ENCODE measurements around the gene SORCS2. TPM values are rescaled to one million over a fixed set of nuclear protein-coding genes. Genes with fewer than 3 reads are reported as not detected.

SORCS2 gene
- total RNA-seq, 1 experiment from 2014 or later, result 4.1 TPM

DNA sequence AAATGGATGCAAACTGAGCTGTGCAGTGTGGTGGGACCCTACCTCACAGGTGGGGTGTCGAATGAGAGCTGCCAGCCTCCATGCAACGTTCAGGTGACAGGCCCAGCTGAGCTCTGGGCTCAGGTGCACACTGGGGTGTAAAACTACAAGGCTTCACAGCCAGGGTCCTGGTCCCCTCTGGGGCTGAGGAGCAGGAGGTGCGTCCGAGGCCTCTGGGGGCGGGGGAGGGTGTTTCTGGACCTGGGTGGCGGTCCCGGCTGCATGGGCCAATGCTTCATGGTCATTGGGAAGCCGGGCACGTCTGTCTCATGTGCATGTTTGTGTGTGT, 26.5 kb upstream of the SORCS2 start:
- no peaks in the 10 kb centered on the region for H3F3A ChIP-seq (ENCODE audit: low read length, unreplicated experiment)
- H3K4me1 ChIP-seq (ENCODE audit: insufficient read depth, low read length), result no peaks in the 10 kb centered on the region
- intact Hi-C loops (cut with micrococcal nuclease), result no loop called here
- H4K20me1 ChIP-seq (ENCODE audit: low read length), result no peaks in the 10 kb centered on the region
- TF ChIP-seq, protein P1, sequence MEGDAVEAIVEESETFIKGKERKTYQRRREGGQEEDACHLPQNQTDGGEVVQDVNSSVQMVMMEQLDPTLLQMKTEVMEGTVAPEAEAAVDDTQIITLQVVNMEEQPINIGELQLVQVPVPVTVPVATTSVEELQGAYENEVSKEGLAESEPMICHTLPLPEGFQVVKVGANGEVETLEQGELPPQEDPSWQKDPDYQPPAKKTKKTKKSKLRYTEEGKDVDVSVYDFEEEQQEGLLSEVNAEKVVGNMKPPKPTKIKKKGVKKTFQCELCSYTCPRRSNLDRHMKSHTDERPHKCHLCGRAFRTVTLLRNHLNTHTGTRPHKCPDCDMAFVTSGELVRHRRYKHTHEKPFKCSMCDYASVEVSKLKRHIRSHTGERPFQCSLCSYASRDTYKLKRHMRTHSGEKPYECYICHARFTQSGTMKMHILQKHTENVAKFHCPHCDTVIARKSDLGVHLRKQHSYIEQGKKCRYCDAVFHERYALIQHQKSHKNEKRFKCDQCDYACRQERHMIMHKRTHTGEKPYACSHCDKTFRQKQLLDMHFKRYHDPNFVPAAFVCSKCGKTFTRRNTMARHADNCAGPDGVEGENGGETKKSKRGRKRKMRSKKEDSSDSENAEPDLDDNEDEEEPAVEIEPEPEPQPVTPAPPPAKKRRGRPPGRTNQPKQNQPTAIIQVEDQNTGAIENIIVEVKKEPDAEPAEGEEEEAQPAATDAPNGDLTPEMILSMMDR (conservative IDR thresholded peaks at IDR 0.05; ENCODE audit: low read depth, low read length), result no peak
- TF ChIP-seq EZH2 (IDR thresholded peaks at IDR 0.05; ENCODE audit: low read length, unreplicated experiment), result no peak
- no peak for TF ChIP-seq EZH2phosphoT487 (IDR thresholded peaks at IDR 0.05; ENCODE audit: borderline replicate concordance, low read length)
- ChIA-PET CTCF (no interaction called here), POLR2A (ENCODE audit: unreplicated experiment) (no interaction called here)
- no peaks in the 10 kb centered on the region for H3K9me3 ChIP-seq (ENCODE audit: low read length)
- H3K36me3 ChIP-seq (ENCODE audit: low read depth, low read length), result no peaks in the 10 kb centered on the region
- no peaks in the 10 kb centered on the region for H3K79me2 ChIP-seq (ENCODE audit: low read length)
- H3K9me2 ChIP-seq (replicated peaks; ENCODE audit: low read length), result no peaks in the 10 kb centered on the region
- ATAC-seq (no peak), DNase-seq (no peak)
- no peak overlapping the region for H3K4me3 ChIP-seq (ENCODE audit: low read length)
- no peak overlapping the region for H2AFZ ChIP-seq (ENCODE audit: low read length)
- no peaks in the 10 kb centered on the region for H3K27me3 ChIP-seq (ENCODE audit: low read length)
- H3K27ac ChIP-seq (ENCODE audit: low read length), result no peak overlapping the region
- H3K4me2 ChIP-seq (ENCODE audit: low read length), result no peak overlapping the region
- H3K9ac ChIP-seq (ENCODE audit: low read length), result no peak overlapping the region
- BruUV-seq (replicated peaks), result no TSS peak

DNA sequence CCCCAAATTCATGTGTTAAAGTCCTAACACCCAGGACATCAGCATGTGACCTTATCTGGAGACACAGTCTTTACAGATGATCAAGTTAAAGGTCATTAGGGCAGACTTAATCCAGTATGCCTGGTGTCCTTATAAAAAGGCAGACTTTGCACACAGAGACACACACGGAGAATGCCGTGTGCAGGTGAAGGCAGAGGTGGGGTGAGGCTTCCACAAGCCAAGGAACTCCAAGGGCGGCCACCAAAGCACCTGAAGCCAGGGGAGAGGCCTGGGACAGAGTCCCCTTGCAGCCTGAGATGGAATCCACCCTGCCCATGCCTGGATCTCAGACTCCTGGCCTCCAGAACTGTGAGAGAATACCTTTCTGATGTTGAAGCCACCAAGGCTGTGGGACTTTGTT, 26.1 kb upstream of the SORCS2 start:
- no peak overlapping the region for H3K9ac ChIP-seq (ENCODE audit: low read length)
- ChIA-PET POLR2A (ENCODE audit: unreplicated experiment) (no interaction called here), CTCF (no interaction called here)
- DNase-seq (no peak), ATAC-seq (no peak)
- no peaks in the 10 kb centered on the region for H4K20me1 ChIP-seq (ENCODE audit: low read length)
- no TSS peak for BruUV-seq (replicated peaks)
- intact Hi-C loops (cut with micrococcal nuclease), result no loop called here
- no peaks in the 10 kb centered on the region for H3K27me3 ChIP-seq (ENCODE audit: low read length)
- H3K36me3 ChIP-seq (ENCODE audit: low read depth, low read length), result no peaks in the 10 kb centered on the region
- TF ChIP-seq EZH2phosphoT487 (IDR thresholded peaks at IDR 0.05; ENCODE audit: borderline replicate concordance, low read length) (no peak), EZH2 (IDR thresholded peaks at IDR 0.05; ENCODE audit: low read length, unreplicated experiment) (no peak)
- TF ChIP-seq, protein P1 (conservative IDR thresholded peaks at IDR 0.05; ENCODE audit: low read depth, low read length), result no peak
- no peak overlapping the region for H3K27ac ChIP-seq (ENCODE audit: low read length)
- no peak overlapping the region for H2AFZ ChIP-seq (ENCODE audit: low read length)
- H3K4me1 ChIP-seq (ENCODE audit: insufficient read depth, low read length), result no peaks in the 10 kb centered on the region
- H3K9me3 ChIP-seq (ENCODE audit: low read length), result no peaks in the 10 kb centered on the region
- no peak overlapping the region for H3K4me3 ChIP-seq (ENCODE audit: low read length)
- H3F3A ChIP-seq (ENCODE audit: low read length, unreplicated experiment), result no peaks in the 10 kb centered on the region
- H3K79me2 ChIP-seq (ENCODE audit: low read length), result no peaks in the 10 kb centered on the region
- H3K9me2 ChIP-seq (replicated peaks; ENCODE audit: low read length), result no peaks in the 10 kb centered on the region
- H3K4me2 ChIP-seq (ENCODE audit: low read length), result no peak overlapping the region

DNA sequence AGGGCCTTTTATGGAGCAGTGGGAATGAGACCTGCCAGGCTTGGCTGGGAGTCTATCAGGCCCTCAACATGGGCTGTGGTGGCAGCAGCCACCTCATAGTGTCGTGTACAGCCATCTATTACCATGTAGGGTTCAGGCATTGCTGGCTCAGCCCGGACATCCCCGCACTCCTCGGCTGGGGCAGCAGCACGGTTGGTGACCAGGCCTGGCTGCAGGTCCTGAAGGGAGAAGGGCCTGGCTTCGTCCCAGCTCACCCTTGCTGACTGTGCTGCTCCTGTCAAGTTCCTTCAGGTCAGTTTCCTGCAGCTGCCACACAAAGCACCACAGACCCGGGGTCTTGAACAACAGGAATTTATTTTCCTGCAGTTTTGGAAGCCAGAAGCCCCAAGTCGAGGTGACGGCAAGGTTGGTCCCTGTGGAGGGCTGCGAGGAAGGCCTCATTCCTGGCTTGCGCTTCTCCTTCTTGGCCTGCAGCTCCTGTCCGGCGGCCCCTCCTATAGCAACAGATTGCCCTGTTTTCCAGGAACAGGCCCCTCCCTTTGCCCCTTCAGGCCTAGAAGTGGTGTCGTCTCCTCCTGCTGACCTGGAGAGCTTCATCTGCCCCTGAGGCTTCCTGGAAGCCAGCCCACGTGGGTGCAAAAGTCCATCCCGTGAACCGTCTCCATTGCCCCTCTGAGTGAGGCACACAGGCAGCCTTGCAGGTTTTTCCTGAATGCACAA, 25.2 kb upstream of the SORCS2 start:
- H3K4me3 ChIP-seq (ENCODE audit: low read length), result no peak overlapping the region
- ATAC-seq, result no peak
- H3K4me2 ChIP-seq (ENCODE audit: low read length), result no peak overlapping the region
- H3F3A ChIP-seq (ENCODE audit: low read length, unreplicated experiment), result no peaks in the 10 kb centered on the region
- ChIA-PET CTCF (interaction anchor here (0.7 to 1.2 kb wide), 2 partner anchors 10 to 24 kb away, joined by 3 to 5 read pairs; no protein-coding TSS in a partner anchor), POLR2A (ENCODE audit: unreplicated experiment) (no interaction called here)
- TF ChIP-seq, protein P1 (conservative IDR thresholded peaks at IDR 0.05; ENCODE audit: low read depth, low read length), result no peak
- TF ChIP-seq EZH2phosphoT487 (IDR thresholded peaks at IDR 0.05; ENCODE audit: borderline replicate concordance, low read length), result no peak
- TF ChIP-seq EZH2 (IDR thresholded peaks at IDR 0.05; ENCODE audit: low read length, unreplicated experiment), result no peak
- no peaks in the 10 kb centered on the region for H3K36me3 ChIP-seq (ENCODE audit: low read depth, low read length)
- H3K9me3 ChIP-seq (ENCODE audit: low read length), result no peaks in the 10 kb centered on the region
- H3K27ac ChIP-seq (ENCODE audit: low read length), result no peak overlapping the region
- intact Hi-C loops (cut with micrococcal nuclease), result no loop called here
- no peaks in the 10 kb centered on the region for H3K9me2 ChIP-seq (replicated peaks; ENCODE audit: low read length)
- no peaks in the 10 kb centered on the region for H4K20me1 ChIP-seq (ENCODE audit: low read length)
- no peaks in the 10 kb centered on the region for H3K27me3 ChIP-seq (ENCODE audit: low read length)
- H3K79me2 ChIP-seq (ENCODE audit: low read length), result no peaks in the 10 kb centered on the region
- no peak for DNase-seq
- no TSS peak for BruUV-seq (replicated peaks)
- H2AFZ ChIP-seq (ENCODE audit: low read length), result no peak overlapping the region
- no peak overlapping the region for H3K9ac ChIP-seq (ENCODE audit: low read length)
- H3K4me1 ChIP-seq (ENCODE audit: insufficient read depth, low read length), result no peaks in the 10 kb centered on the region

Measured in PC-3 (cell line).